ENCODE measurements around the gene MTUS2. TPM values are rescaled to one million over a fixed set of nuclear protein-coding genes. Genes with fewer than 3 reads are reported as not detected.

Gene MTUS2
- total and polyA plus RNA-seq, 2 of the 8 experiments (the other 6 are each of a cell fraction or from before 2014, with no cell fraction given), result 0.18 to 0.80 TPM

- TF ChIP-seq CHD2 (IDR thresholded peaks at IDR 0.05; ENCODE audit: low read length) (no peak), RXRA (IDR thresholded peaks at IDR 0.05; ENCODE audit: insufficient read depth, low read depth, low read length) (no peak)
Measured at GRCh38 chr13:29081697-29082440, 261.7 kb downstream of the MTUS2 start (continued).
